Stimulated activated CD8-positive, alpha-beta memory T cell treated with anti-CD3 and anti-CD28 coated beads, Interleukin-12 subunit alpha, Interleukin-12 subunit beta, amount 100 ng/mL, for 24 hours (primary cell): Measurements from ENCODE around the gene POLE.
"Not testable (repeated sequence)": the region's sequence is repeated elsewhere in the genome, so short reads cannot be mapped to it uniquely, and the experiment has no call there.

ENCODE experiments used
- DNase-seq: peaks from one replicate; pipeline ENCODE4 v3.0.0-alpha.2; 2020; ENCODE audit errors: extremely low read depth

Gene POLE

GRCh38 chr12:132615579-132616038 lies 71.5 kb downstream of the POLE start:
- no peak for DNase-seq

GRCh38 chr12:132614861-132615578 lies 72.1 kb downstream of the POLE start:
- DNase-seq: peak; percentile 49

GRCh38 chr12:132614029-132614428 lies 73.1 kb downstream of the POLE start:
- DNase-seq: no peak

GRCh38 chr12:132611620-132612019 lies 75.5 kb downstream of the POLE start:
- DNase-seq: no peak

- DNase-seq: no peak
These were observed 76.1 kb downstream of the POLE start for GRCh38 chr12:132610866-132611602.

DNA sequence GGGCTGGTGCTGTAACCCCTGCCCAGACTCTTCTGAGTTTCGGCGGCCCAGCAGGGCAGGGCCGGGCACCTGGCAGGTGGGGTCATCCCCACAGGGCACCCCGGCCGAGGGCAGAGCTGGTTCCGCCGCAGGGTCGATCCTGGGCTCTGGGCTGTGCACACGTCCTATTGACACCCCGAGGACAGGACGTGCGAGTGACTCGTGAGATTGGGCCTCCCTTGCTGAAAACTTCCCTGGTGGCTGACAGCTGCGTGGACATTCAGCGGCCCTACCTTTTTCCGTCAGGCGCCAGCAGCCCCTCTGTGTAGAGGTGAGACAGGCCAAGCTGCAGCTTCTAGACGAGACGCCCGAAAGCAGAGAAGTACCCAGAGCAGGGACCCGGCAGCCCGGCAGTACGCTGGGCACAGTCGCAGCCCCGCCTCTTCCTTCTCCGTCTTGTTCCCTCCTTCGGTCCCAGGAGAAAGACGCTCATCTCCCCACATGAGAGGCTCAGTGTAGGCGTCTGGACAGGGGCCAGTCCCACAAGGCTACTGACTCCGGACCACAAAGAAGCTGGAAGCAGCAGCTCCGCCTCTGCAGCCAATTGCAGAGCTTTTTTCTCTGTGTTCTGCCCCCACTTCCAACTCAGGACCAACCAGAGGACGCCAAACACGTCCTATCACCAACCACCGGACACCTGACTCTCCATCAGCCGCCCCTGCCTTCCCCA lies 76.9 kb downstream of the POLE start, which contains the start of gene LRCOL1:
Gene LRCOL1, minus strand, starts transcription at position 532 of the 709 bp plus-strand sequence. CDS start 4,331 bp downstream, outside the sequence.
- no peak for DNase-seq

DNA sequence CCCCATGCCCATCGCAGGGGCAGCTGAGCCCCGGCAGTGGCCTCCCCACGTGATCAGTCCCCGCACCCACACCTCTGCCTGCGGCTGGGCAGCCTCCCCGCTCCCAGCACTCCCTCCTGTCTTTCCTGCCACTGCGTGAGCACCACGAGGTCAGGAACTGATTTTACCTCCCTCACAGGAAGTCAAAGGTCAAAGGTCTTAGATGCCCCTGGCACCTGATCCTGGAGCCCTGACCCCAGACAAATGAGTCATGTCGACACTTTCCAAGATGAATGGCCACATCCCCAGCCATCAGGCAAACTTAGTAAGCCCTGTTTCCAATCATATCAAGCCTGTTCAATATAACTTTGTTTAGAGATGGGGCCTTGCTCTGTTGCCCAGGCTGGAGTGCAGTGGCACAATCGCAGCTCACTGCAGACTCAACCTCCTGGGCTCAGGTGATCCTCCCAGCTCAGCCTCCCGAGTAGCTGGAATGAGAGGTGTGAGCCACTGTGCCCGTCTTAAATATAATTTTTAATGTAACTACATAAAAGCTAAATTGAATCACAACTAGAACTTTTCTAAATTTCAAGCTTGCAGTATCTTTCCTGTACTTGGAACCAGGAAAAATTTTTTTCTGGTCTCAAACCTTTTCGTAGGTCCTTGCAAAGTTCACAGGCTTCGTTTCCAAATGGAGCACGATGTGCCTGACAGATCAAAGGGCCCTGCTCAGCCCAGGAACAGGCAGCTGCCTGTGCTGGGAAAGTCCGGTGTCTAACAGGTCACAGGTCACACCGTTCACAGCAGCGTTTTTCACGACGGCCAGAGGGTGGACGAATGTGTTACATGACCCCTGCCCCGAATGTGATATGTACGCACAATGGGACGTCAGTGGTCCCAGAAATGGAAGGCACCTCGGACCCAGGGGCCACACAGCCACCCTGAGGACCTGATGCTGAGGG lies 78.6 kb downstream of the POLE start:
- DNase-seq: no peak

- no peak for DNase-seq
These were observed 80.2 kb downstream of the POLE start for GRCh38 chr12:132606927-132607326.

GRCh38 chr12:132606466-132606865 lies 80.7 kb downstream of the POLE start:
- no peak for DNase-seq

DNA sequence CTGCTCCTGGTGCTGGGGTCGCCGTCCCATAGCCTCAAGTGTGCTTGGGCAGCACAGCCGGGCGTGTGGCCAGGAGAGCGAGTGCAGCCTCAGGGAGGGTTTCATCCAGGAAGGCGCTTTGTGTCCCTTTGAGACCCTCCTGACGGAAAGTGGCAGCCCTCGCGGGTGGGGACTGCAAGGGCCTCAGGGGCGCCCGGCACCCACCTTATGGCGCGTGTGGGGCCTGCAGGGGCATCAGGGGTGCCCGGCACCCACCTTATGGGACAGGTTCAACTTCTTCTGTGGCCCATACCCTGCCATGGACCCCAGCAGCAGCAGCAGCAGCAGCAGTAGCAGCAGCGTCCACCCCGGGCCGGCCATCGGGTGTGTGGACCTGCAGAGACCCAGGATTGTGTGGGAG lies 81.2 kb downstream of the POLE start:
- DNase-seq: no peak

DNA sequence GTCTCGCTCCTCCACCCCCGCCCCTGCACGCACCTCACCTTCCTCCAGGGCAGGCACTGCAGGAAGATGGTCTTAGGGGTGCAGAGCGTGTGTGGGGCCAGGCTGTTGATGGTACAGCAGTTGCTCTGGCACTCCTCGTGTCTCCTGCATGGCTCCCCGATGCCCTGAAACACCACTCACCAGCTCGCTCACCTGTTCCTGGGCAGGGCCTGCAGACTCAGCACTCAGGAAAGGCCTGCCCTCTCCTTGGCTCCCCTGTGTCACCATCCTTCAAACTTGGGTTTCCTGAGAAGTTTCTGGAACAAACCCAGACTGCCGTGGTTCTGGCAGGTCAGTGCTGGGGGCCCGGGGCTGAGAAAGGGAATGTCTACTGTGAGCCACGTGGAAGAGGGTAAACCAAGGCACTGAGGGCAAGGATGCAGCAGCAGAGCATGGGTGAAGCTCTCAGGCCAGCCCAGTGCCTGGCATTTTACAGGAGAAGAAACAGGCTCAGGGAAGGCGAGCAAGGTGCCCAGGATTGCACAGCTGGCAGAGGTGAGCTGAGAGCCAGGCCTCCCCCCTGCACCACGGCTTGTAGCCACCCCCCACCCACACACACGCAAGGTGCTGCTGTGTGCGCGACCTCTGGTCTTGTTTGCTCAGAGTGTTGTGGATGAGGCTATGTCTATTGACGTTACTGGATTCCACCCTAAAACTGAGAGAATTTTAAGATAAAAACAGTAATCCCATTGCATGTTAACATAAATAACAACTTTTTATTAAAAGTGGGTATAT lies 82.3 kb downstream of the POLE start:
- DNase-seq: no peak

GRCh38 chr12:132604151-132604618 lies 83.0 kb downstream of the POLE start:
- no peak for DNase-seq

- no peak for DNase-seq
These were observed 83.6 kb downstream of the POLE start for GRCh38 chr12:132603240-132604150.

GRCh38 chr12:132602572-132603239 lies 84.4 kb downstream of the POLE start:
- no peak for DNase-seq

DNA sequence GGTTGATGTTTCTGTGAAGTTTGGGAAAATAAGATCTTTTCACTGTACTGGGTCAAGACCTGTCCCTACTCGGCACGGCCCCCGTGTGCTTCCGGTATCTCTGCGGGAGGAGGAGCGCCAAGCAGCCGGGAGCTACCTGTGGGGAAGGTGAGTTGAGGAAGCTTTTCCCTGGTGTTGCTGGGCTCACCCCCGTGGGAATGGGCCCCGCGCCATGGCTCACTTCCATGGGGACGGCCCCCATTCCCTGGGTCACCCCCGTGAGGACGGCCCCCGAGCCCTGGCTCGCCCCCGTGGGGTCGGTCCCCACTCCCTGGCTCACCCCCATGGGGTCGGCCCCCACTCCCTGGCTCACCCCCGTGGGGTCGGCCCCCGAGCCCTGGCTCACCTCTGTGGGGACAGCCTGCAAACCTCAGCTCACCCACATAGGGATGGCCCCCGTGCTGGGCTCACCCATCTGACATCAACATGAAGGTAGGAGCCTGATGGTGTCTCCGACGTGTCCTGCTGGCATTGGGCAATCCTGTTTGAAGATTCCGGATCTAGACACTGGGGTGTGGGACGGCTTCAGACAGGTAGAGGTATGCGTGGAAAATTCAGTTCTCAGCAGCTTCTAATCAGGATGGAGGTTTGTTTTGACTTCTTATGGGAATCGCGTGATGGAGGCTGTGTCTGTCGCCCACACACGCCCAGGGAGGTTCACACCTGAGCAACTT lies 85.8 kb downstream of the POLE start:
- DNase-seq: no peak

DNA sequence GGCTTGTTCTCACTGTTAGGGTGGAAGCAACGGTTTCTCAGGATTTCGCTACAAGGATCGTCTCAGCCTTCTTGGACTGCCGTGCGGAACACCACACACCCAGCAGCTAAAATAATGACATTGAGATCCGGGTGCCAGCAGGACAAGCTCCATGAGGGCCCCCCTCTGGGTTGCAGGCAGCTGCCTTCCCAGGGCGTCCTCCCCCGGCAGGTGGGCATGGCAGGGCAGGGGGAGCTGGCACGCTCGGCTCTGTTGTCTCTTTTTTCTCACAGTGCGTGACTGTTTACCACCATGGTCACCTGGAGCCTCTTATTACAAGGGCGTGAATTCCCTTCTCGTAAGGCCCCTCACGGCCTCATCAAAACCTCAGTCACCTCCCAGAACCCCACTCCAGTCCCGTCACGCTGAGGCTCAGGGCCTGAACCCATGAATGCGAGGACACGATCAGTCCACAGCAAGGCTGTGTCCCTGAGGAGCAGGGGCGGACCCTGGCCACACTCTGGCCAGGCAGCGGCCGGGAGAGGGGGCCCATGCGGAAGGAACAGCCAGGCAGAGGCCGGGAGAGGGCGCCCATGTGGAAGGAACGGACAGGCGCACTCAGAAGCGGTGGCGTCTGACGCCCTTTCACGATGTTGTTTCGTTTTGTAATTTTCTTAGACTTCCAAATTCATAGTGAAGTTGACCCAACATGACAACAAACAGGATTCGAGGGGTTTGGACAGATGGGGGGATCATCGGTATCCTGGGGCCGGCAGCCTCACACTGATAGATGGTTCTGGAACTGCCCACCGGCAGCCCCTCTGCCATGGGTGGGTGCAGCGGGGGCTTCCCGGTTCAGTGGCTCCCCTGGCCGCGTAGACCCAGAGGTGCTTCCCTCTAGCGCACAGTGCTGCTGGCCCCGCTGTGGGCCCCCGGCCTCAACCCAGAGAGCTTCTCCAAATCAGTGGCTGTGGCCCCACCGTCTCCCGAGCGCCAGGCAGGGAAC lies 86.8 kb downstream of the POLE start:
- no peak for DNase-seq

DNA sequence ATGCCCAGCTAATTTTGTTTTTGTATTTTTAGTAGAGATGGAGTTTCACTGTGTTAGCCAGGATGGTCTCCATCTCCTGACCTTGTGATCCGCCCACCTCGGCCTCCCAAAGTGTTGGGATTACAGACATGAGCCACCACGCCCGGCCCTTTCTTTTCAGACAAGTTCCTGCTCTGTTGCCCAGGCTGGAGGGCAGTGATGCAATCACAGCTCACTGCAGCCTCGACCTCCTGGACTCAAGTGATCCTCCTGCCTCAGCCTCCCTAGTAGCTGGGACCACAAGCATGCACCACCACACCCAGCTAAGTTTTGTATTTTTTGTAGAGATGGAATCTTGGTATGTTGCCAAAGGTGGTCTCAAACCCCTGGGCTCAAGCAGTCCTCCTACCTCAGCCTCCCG lies 87.6 kb downstream of the POLE start:
- DNase-seq: not testable (repeated sequence)
